CD4-positive, alpha-beta T cell treated with Interleukin-6 at 100 ng/mL for 8 hours (primary cell): ENCODE measurements around the gene GALNTL6.

Experiments
- DNase-seq: peaks from one replicate; pipeline ENCODE4 v3.0.0-alpha.2; 2020; ENCODE audit warnings: mixed read lengths, low spot score

Gene GALNTL6

DNA sequence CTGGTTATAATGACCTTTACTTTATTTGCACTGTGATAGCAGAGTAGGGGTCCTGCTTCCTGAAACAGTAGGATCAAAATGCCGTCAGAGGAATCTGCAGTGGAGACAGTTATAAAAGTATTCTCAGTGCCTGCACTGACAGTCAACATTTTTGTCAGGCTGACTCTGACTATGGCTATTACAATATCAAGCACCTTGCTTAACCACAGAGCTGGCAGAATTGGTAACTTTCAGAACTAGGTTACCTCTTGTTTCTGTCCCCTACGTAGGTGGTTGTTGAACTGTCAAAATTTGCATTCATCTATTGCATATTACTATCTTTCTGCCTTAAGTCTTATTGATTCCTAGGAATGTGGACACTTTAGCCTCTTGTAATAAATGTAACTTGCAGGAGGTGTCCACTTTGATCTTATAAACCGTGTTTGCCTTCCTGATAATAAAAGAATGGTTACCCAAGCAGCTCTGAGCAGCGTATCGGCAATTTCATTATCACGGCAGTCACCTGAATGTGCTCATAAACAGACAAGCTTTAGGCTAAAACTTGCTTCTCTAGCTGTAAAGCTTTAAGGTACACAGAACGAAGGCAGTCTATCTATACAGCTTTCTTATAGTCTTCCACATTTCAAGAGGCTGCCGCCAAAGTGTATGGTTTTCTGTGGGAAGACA, 1002.4 kb downstream of the GALNTL6 start:
- no peak for DNase-seq

DNA sequence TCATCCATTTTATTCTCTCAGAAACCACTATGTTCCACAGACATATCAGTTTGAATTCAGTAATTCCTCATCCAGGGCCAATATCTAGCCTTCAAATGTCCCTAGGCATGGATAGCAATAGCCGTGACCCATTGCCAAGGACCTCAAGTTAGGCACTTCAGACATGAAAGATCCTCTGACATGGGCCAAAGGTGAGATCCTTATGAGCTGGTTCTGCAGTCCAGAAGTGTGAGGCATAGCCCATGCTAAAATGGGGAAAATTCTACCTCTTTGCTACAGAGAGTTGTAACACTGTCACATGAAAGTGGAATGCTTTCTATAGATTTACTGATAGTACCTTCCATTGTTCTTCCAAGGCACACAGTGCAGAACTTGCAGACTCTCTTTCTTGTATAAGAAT, 1005.7 kb downstream of the GALNTL6 start:
- DNase-seq = no peak

DNA sequence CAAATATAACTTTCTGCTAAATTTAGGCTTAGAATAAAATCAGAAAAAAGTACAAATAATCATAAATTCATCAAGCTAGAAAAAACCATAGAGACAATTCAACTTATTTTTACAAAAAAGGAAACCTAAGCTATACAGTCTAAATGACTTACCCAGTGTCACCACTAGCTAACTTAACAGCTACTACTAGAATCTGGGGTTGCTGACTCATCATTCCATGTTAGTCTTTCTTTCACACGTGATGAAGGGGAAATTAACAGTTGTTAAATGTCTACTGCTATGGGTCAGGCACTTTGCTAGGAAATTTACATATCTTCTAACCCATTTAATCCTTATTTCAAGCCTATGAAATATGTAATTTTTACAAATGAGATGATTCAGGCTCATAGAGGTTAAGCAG, 1006.1 kb downstream of the GALNTL6 start:
- no peak for DNase-seq

DNA sequence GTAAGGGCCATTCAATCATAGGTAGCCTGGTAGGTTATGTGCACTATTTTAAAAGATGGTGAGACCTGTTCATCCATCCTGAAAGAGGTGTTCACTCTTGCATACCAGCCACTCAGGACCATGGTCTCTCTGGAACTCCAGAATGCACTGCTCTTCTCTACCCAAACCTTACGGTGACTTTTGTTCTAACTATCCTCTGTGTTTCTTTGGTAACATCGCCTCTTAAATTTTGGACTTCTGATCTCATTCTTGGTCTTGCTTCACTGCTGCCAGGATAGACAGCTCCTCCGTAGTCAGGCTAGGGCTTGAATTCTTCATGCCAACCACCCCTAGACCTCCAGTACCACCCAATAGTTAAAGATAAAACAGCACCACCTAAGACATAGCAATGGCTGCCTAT, 1009.1 kb downstream of the GALNTL6 start:
- no peak for DNase-seq

DNA sequence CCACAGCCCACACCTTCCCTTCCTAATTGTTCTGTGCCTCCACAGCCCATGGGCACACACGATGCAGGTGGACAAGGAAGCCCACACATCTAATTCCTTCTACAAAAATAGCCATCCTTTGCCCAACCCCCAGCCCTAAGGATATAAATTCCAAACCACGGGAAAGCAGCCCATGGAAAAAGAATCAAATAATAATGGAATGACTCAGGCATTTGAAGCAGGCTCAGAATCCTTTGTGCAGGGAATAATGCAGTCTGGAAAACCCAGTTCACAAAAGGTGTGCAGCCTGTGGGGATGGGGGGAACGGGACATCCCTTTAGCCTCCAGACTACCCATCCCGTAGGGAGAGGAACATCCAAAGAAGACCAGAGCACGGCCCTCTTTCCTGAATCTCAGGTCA, 1013.1 kb downstream of the GALNTL6 start:
- DNase-seq = no peak

DNA sequence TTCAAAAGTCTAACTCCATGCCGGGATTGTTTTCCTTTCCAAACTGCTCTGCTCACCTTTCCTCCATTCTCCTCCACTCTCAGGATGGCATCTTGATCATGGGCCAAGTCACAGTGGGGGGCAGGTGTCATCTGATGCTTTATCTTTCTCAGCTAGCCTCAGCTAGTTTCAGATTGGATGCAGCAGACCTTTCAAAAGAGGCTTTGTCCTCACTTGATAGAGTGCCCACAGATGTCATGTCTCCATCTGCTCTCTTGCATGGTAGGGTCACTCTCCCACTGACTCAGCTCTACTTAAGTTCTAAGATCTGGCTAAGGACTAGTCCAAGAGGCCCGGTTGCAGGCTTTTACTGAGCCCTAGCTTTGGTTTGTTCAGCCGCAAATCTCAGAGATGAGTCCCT, 1013.7 kb downstream of the GALNTL6 start:
- DNase-seq = no peak

DNA sequence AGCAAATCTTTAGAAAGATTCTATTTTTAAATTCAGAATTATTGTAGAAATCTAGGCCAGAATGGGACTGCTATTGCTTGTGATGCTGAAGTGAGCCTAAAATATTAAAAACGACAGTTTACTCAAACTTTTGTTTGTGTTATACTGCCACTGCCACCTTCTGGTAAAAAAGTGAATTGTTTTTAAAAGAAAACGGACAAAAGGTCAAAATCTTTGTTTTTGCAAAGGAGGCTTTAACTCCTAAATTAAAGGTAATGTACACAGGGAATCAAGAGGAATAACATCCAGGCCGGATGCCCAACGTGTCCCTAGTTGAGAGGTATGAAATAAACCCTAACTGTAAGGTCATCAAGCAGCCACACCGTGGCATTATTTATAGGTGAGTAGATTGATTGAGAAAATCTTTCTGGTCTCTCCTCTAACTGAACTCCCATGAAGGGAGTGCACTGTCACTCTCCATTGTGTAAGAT, 1017.1 kb downstream of the GALNTL6 start:
- no peak for DNase-seq

DNA sequence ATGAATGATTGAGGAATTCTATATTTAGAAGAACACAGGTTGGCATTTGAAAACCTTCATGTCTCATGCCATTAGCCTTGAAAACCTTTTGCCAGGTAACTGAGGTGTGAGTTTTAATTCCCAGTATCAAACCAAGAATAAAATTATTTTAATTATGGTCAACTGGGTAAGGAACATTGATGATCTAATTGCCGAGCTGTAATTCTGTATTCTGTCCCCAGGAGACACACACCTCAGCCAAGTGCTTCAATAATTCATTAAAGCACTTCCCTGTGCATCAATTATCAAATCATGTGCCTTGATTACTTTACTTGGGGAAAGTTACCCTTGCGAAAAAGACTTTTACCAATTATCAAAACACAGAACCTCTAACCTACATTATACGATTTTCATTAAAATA, 1023.5 kb downstream of the GALNTL6 start:
- no peak for DNase-seq

DNA sequence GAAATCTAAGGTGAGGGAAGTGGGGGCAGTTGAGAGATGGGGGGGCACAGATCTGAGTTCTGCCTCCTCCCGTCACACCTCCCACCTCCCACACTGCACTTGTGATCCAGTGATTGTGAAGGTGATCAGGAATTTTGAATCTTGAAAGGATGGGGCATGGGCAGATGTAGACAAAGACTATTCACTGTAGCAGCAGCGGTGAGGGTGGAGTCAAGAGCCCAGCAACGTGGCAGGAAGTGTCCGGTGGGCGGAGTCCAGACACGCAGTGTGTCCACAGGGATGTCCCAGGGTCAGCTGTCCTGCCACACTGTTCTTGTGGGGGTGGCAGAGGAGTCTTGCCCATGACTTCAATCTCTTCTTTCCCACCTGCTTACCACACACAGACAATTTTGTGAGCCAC, 1024.9 kb downstream of the GALNTL6 start:
- no peak for DNase-seq

DNA sequence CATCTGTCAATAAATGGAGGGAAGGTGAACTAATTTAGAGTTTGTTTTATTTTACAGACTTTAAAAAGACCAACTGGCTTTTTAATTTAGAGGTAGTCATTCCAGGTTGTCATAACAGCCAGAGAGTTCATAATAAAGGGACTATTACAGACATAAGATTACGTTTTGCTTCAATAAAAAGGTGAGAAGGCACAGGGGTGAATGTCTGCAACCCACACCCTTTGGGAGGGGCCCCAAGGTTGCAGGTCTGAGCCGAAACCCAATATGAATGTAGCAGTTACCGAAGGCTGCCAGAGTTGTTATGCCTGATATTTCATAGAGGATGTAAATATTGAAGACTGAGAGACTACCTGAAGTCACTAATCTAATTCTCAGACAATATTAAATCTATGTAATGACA, 1025.7 kb downstream of the GALNTL6 start:
- DNase-seq = no peak

DNA sequence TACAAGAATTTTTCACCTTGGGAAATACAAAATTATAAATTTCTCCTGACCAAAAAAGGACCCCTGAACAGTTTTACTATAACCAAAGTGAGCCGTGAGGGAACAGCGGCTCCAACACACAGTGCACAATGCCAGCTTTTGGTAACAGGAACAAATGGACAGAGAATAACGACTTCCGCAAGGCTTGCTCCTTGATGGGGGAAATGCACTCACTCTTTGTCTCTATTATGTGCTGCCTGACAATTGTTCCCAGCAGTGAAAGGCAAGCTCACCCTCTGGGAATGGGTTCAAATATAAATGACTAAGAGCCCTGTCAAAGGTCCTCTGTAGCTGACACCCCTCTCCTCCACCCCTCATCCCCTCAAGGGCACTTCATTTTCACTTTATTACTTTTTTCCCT, 1029.6 kb downstream of the GALNTL6 start:
- DNase-seq = no peak

DNA sequence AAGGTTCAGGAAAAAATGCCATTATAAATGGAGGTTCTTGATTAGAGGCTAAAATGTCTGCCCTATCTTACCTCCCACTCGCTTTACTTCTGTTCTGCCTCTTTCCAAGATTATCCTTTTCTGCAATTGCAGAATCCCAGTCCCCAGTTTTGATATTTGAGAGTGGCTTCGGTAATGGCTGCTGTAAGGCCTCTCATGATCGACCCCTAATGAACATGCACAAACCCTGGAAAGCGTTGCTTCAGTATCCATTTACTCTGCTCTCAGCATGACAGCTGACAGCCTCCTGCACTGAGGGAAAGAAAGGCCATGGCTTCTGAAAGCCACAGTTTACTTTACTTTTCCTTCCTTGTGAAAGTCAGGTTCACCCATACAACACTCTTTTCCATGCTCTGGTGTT, 1030.0 kb downstream of the GALNTL6 start:
- DNase-seq = no peak

DNA sequence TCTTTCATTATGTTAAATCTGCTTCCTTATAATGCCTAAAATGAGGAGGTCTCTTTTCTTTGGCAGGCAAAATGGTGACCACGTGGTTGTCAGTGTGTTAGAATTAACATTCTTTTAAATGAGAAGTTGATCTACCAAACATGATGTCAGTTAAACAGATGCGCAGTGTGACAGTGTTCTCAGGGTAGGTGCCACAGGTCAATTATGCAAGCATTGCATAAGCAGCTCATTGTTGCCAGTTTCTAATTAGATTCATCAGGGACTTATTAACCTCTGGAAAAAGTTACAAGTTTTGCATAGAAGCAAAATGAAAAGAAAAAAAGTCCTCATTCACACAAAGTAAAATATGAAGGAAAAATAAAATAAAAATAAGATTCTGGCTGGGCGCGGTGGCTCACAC, 1031.4 kb downstream of the GALNTL6 start:
- no peak for DNase-seq

DNA sequence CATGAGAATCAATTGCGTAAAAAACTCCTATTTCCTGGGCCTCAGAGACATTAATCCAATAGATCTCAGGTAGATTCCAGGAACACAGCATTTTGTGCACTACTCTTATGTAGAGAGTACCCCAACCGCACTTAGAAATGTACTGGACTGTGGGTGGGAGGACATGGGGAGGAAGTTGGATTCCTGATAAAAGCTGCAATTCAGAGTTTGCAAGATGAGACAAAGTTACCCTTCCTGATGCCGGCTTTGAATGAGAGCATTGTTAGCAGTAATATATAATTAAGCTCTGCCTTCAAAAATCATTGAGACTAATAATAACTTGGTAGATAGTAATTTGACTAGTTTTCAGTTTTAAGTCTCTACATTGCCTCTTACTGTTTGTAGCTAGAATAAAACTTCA, 1032.1 kb downstream of the GALNTL6 start:
- no peak for DNase-seq

DNA sequence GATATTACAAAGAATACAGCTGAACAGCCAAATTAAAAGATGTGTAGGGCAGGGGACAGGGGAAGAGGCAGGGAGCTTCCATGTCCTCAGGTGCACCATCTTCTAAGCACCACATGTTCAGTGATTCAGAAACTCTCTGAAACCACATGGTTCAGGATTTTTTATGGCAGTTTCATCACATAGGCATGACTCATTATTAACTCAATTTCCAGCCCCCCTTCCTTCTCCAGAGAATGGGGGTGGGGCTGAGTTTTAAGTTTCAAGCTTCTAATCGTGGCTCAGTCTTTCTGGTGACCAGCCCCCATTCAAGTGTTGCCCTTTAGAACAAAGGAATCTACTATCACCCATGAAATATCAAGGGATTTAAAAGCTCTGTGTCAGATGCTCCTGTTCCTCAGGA, 1037.6 kb downstream of the GALNTL6 start:
- no peak for DNase-seq

DNA sequence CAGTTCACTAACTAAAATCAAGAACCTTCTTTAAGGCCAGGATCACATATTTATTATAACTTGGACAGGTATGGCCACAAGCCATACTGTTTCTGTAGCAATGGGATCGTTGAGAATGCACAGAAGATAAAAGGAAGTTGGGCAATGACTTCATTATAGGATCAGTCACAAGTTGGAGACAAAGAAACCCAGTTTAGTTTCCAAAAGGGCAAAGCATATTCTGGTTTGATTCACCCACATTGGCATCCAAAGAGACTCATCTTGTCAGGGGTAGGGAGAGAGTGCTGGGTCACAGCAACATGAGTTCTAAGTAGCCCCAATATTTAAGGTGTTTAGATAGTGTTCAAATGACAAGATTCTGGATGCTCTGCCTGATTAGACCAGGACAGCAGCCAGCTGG, 1038.3 kb downstream of the GALNTL6 start:
- no peak for DNase-seq

DNA sequence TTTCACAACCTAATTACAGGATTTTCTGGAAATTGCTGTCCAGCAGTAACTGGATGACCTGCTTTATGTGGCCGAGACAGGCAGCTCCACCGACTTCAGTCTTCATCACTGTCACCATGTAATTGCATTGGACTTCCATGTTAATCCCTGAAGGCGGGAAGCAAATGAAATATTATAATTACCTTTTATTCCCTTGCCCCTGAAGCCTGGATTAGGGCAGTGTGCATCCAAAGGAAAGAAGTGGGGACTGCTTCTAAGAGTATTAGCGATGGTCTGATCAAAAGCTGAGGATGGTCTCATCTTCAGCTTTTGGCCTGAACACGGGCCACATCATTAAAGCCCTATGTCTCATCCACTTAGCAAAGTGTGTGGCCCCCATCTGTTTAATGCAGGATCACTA, 1043.8 kb downstream of the GALNTL6 start:
- DNase-seq = no peak

DNA sequence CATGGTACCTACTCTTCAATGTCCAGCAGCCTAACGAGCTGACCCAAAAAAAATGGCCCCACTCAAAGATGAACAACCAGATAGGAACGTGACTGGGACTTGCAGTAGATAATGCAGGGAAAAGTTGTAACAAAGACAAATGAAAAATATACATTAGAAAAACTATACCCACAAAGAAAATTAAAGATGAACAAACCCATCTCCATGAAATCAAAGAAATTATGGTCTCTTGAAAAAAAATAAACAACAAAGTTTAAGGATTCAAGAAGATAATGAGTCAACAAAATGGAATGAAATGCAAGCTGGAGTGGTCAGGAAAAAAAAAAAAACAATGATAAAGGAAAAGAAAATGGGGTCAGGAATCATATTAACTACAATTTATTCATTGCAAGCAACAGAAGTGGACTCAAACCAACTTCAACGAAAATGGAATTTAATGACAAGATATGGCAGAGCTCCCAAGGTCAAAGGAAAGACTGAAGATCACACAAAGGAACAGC, 1045.6 kb downstream of the GALNTL6 start:
- DNase-seq = no peak

DNA sequence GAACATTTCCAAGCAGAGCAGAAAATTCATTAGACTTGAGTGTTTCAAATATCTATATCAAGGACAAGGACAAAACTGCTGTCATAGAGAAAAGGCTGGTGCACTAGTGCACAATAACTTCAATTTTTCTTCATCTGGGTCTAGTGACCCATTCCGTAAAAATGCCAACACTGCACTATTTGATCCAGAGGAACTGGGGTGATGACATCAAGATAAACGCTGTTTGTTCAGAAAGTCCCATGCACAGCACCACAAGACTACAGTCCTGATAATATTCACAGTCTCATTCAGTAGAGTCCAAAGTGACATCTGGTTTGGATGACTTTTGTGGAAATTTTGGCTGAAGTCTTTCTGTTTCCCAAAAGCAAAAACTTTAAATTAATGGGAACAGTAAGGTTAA, 1051.9 kb downstream of the GALNTL6 start:
- no peak for DNase-seq

DNA sequence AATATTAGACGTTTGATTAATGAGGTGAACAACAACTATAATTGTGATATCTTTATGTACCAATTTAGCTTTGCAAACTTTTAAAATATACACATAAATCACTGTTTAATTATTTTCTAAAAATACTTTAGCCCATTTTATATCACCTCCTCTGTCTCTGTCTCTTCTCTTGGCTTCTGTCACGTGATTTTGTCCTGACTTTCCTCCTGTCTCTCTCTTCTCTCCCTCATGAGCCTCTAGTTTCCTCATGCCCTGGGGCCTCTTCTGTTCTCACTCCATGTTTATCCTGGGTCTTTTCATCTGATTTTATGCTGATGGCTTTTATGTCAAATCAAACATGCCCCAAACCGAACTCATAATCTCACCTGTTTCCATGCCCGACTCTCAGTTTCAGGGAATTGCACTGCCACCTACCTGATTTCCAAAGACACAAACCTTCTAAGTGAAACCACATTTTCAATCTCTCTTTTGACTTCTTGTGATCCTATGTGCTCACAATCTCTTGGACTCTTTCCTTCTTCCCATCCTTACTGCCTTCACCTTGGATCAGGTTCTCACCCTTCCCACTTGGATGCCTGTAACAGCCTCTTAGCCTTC, 1052.4 kb downstream of the GALNTL6 start:
- DNase-seq = no peak

DNA sequence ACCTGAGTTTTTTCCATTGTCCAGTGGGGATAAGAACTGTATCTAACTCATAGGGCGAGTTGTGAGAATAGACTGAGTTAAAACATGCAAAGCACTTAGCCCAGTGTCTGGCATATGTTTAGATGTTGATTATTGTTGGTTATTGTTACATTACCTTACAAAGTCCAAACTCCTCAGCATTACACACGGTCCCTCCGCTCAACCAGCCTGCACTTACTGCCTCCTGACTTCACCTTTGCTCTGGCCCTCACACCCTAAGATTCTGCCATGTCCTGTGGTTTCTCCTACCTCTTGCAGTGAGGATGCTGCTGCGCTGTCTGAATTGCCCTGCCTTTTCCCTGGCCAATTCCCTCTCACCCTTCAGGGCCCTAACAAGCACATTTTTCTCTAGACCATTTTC, 1053.2 kb downstream of the GALNTL6 start:
- no peak for DNase-seq

DNA sequence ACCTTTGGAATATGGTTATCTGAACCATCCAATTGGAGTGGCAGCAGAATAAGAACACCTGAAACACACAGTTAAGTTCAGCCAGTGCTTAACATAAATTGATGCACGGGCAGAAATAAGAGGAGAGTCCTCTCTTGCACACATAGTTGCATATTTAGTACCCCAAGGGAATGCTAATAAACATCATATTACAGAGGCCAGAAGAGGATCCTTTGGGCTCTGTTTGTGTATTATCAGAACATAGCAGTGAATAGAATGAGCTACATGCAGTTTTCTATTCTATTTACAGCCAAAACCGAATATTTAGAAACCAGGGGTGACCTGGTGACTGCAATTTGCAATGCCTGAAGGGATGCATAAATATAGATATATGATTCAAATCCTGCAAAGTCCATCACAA, 1054.6 kb downstream of the GALNTL6 start:
- no peak for DNase-seq

DNA sequence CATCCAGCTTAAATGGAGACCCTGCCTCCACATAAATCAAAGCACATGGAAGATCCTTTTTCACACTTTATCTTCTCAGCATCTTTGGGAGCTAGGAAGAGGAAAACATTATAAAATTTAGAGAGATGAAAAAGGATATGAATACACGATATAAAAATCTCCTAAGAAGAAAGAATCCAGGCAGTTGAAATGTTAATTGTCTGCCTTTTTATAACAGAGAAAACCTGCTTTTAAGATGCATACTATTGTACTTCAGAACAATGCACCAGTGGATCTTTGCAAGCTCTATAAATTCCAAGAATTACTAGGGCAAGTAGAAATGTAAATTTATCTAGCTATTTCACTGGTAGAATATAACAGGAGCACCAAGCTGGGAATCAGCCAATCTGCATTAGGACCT, 1055.1 kb downstream of the GALNTL6 start:
- DNase-seq = no peak

DNA sequence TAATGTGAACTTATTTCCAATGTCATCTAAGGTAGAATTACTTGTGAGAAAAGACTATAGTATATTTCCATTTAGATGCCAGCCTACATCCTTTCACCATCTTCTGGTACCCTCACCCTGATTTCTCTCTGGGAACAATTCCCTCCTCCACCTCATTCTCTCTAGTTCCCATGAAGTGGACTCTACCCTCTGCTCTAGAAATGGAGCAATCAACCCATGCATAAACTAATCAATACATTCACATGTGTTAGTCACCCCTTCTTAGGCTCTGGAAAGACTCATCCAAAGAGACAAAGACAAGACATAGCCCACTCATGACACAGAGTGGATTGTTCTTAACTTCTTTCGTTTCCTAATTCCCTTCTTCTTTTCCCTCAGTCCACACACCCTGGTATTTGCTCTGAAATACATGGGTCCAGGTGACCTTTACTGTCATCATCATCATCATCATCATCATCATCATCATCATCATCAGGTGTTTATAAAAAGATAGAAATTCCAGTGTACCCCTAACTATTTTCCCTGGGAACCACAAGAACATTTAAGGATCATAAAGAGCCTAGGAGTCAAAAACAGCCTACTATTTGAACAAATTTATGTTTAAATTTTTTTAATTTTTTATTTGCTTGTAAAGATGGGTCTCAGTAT, 1056.5 kb downstream of the GALNTL6 start:
- no peak for DNase-seq
